ENCODE results near the gene NCKAP5. TPM values are rescaled to one million over a fixed set of nuclear protein-coding genes. Genes with fewer than 3 reads are reported as not detected.

NCKAP5 gene
- total RNA-seq, 2 donors from 2014 or later: 0.78 to 2.6 TPM

DNA sequence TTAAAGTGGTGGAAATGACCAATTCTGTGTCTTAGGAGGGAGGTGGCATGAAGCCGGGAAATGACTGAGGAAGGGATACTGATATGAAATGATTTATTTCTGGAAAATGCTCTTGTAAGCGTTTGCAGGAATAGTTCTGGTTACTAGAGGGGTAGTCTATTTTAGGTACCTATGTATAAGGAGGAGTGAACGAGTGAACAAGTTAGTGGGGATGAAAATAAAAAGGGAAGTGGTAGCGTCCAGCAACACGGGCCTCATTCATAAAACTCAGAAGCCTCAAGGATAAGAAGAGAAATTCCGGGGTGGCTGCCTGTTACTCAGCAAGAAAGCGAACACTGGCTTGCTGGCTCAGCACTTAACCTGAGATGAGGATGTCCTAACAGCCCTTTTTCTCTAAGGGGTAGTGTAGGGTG lies 303.3 kb downstream of the NCKAP5 start:
- peaks cover 22% of the 10 kb centered on the region for H3K4me1 ChIP-seq
- ATAC-seq (no peak), DNase-seq (peak in 1 of 4 donors; percentile 8)
- H3K36me3 ChIP-seq (replicated peaks in 1 of 2; ENCODE audit: insufficient read depth in 1 of 2, low read depth in 2 of 2): no peaks in the 10 kb centered on the region
- no peak overlapping the region for H3K4me3 ChIP-seq
- H3K27me3 ChIP-seq: no peaks in the 10 kb centered on the region
- H3K9me3 ChIP-seq: no peaks in the 10 kb centered on the region
- intact Hi-C loops (cut with DNase I): no loop called here
- peak overlapping the region in 1 of 4 donors; percentile 3 for H3K27ac ChIP-seq
- TF ChIP-seq, protein P1, sequence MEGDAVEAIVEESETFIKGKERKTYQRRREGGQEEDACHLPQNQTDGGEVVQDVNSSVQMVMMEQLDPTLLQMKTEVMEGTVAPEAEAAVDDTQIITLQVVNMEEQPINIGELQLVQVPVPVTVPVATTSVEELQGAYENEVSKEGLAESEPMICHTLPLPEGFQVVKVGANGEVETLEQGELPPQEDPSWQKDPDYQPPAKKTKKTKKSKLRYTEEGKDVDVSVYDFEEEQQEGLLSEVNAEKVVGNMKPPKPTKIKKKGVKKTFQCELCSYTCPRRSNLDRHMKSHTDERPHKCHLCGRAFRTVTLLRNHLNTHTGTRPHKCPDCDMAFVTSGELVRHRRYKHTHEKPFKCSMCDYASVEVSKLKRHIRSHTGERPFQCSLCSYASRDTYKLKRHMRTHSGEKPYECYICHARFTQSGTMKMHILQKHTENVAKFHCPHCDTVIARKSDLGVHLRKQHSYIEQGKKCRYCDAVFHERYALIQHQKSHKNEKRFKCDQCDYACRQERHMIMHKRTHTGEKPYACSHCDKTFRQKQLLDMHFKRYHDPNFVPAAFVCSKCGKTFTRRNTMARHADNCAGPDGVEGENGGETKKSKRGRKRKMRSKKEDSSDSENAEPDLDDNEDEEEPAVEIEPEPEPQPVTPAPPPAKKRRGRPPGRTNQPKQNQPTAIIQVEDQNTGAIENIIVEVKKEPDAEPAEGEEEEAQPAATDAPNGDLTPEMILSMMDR (IDR thresholded peaks at IDR 0.05): no peak
- no peak for TF ChIP-seq POLR2A (IDR thresholded peaks at IDR 0.05)
- 35 to 39% methylated on average over 7 of the region's 7 CpGs for WGBS, 2 donors

DNA sequence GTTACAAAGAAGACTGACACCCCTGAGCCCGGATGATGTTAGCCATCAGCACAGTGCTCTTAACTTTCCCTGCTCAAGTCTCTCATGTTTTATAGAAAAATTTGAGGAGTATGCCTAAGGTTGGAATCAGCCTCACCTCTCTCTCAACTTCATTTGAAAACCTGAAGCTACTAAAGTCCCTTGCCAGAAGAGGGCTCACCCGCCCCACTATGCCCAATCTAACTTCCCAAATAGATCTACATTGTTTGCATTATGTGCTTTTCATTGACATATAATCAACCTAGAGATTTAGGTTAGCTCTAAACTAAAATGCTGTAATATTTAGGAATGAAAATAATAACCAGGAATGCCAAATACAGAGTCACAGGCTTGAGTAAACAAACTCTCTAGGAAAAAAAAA lies 305.4 kb downstream of the NCKAP5 start:
- TF ChIP-seq, protein P1 (IDR thresholded peaks at IDR 0.05): peak in 1 of 7 experiments; percentile 11
- TF ChIP-seq POLR2A (IDR thresholded peaks at IDR 0.05): no peak
- no peak for DNase-seq
- no peak for ATAC-seq
- H3K9me3 ChIP-seq: no peaks in the 10 kb centered on the region
- no peak overlapping the region for H3K27ac ChIP-seq
- H3K4me3 ChIP-seq: no peak overlapping the region
- 47 to 53% methylated on average over 2 of the region's 2 CpGs for WGBS, 2 donors
- H3K4me1 ChIP-seq: peaks cover 22% of the 10 kb centered on the region
- H3K27me3 ChIP-seq: no peaks in the 10 kb centered on the region
- no peaks in the 10 kb centered on the region for H3K36me3 ChIP-seq (replicated peaks in 1 of 2; ENCODE audit: insufficient read depth in 1 of 2, low read depth in 2 of 2)
- intact Hi-C loops (cut with DNase I): no loop called here

DNA sequence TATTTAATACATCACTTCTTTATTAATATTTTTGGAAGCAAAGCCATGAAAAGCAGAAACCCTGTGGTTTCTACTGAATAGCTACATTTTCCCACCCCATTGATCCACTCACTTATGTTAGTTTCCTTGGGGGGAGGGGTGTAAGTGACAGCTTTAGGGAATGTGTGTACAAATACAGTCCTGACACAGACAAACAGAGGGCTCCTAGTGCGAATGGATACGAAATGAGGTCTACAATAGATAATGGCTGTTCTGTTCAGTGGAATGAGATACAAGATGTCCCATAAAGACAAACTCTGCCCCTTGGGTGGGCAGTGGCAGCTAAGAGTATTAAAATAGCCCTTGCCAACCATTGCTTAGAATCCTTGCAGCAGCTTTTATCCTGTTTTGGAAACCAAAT lies 312.9 kb downstream of the NCKAP5 start:
- H3K4me3 ChIP-seq: no peak overlapping the region
- H3K36me3 ChIP-seq (replicated peaks in 1 of 2; ENCODE audit: insufficient read depth in 1 of 2, low read depth in 2 of 2): no peaks in the 10 kb centered on the region
- DNase-seq (no peak), ATAC-seq (no peak)
- WGBS, 2 donors: 85 to 88% methylated on average over 2 of the region's 2 CpGs
- no peaks in the 10 kb centered on the region for H3K27me3 ChIP-seq
- peaks cover 6% of the 10 kb centered on the region for H3K4me1 ChIP-seq
- no peak for TF ChIP-seq POLR2A (IDR thresholded peaks at IDR 0.05)
- TF ChIP-seq, protein P1 (IDR thresholded peaks at IDR 0.05): no peak
- no peak overlapping the region for H3K27ac ChIP-seq
- intact Hi-C loops (cut with DNase I): no loop called here
- H3K9me3 ChIP-seq: no peaks in the 10 kb centered on the region

DNA sequence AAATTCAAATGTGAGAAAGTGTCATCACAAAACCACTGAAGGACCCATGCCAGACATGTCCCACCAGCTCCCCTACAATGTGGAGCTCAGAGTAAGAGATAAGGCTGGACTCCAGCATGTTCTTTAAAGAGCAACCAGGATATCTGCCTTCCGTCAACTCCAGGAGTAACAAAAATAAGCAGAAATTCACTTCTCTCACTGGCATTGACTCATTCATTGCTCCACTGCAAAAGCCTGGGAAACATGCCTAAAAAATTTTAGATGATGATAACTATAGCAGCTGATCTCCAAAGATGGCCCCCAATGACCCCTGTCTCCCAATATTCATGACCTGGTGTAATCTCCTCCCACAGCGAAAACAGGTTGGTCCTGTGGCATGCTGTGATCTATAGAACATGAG lies 314.5 kb downstream of the NCKAP5 start:
- H3K27me3 ChIP-seq: no peaks in the 10 kb centered on the region
- 94 to 95% methylated on average over 2 of the region's 2 CpGs for WGBS, 2 donors
- no peak overlapping the region for H3K4me3 ChIP-seq
- DNase-seq: no peak
- no peaks in the 10 kb centered on the region for H3K36me3 ChIP-seq (replicated peaks in 1 of 2; ENCODE audit: insufficient read depth in 1 of 2, low read depth in 2 of 2)
- H3K27ac ChIP-seq: no peak overlapping the region
- TF ChIP-seq, protein P1 (IDR thresholded peaks at IDR 0.05): no peak
- no peak for TF ChIP-seq POLR2A (IDR thresholded peaks at IDR 0.05)
- H3K9me3 ChIP-seq: no peaks in the 10 kb centered on the region
- H3K4me1 ChIP-seq: peaks cover 6% of the 10 kb centered on the region
- intact Hi-C loops (cut with DNase I): no loop called here
- no peak for ATAC-seq

DNA sequence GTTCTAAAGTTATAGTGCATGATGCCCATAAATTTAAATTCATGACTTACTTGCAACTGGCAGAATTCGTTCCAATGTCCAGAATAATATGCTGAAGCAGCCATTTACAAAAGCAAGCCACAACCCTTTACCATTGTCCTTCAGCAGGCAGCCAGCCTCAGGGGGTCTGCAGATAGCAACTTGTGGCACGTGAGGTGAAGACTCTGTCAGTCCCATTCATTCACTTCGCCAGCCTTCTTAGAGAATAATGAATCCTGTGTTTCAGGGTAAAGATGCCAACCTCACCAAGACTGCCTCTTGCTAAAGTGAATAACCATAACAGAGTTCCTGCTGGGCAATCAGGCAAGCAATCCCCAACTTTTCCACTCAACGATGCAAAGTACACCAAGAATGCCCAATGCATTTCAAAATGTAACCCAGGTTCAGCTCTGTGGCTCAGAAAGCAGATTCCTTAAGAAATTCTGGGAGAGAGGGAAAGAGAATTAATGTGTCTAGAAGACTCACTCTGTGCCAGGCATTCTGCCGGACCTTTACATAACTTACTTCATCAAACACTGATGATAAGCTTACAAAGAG lies 315.4 kb downstream of the NCKAP5 start:
- intact Hi-C loops (cut with DNase I): no loop called here
- H3K27me3 ChIP-seq: no peaks in the 10 kb centered on the region
- no peak for DNase-seq
- no peak for TF ChIP-seq POLR2A (IDR thresholded peaks at IDR 0.05)
- TF ChIP-seq, protein P1 (IDR thresholded peaks at IDR 0.05): no peak
- H3K27ac ChIP-seq: no peak overlapping the region
- no peaks in the 10 kb centered on the region for H3K9me3 ChIP-seq
- no peaks in the 10 kb centered on the region for H3K36me3 ChIP-seq (replicated peaks in 1 of 2; ENCODE audit: insufficient read depth in 1 of 2, low read depth in 2 of 2)
- WGBS, 2 donors: 76 to 77% methylated on average over 5 of the region's 5 CpGs
- no peak overlapping the region for H3K4me3 ChIP-seq
- ATAC-seq: no peak
- H3K4me1 ChIP-seq: peaks cover 6% of the 10 kb centered on the region
